SK-N-DZ (cell line): ENCODE data around the gene GPR32.
A peak's percentile ranks its signal among the peaks of the same experiment; 100 is the strongest.
"Not testable (repeated sequence)": the region's sequence is repeated elsewhere in the genome, so short reads cannot be mapped to it uniquely, and the experiment has no call there.

Experiments used
- DNase-seq: peaks from one replicate; pipeline ENCODE4 v3.0.0-alpha.2; 2015; ENCODE audit warnings: low spot score

Gene GPR32

GRCh38 chr19:50747141-50747540 is 23.1 kb upstream of the GPR32 start:
- DNase-seq, result not testable (repeated sequence)

- DNase-seq, result no peak
These were observed 20.8 kb upstream of the GPR32 start for GRCh38 chr19:50749490-50749889.

- peak; percentile 26 for DNase-seq
These were observed 20.3 kb upstream of the GPR32 start for GRCh38 chr19:50750010-50750409.

- no peak for DNase-seq
These were observed 16.4 kb upstream of the GPR32 start for GRCh38 chr19:50753879-50754278.

GRCh38 chr19:50756244-50756643 is 14.0 kb upstream of the GPR32 start:
- not testable (repeated sequence) for DNase-seq

GRCh38 chr19:50757624-50758023 is 12.6 kb upstream of the GPR32 start:
- not testable (repeated sequence) for DNase-seq

GRCh38 chr19:50759076-50759475 is 11.2 kb upstream of the GPR32 start:
- DNase-seq, result not testable (repeated sequence)

- DNase-seq, result peak; percentile 35
These were observed 10.4 kb upstream of the GPR32 start for GRCh38 chr19:50759886-50760285.

- DNase-seq, result not testable (repeated sequence)
These were observed 8.8 kb upstream of the GPR32 start for GRCh38 chr19:50761501-50761900.

GRCh38 chr19:50763521-50763920 is 6.7 kb upstream of the GPR32 start:
- not testable (repeated sequence) for DNase-seq

- DNase-seq, result no peak
These were observed 5.9 kb upstream of the GPR32 start for GRCh38 chr19:50764409-50764808.

GRCh38 chr19:50766746-50767145 is 3.5 kb upstream of the GPR32 start:
- not testable (repeated sequence) for DNase-seq

- not testable (repeated sequence) for DNase-seq
These were observed 3.0 kb upstream of the GPR32 start for GRCh38 chr19:50767263-50767662.

GRCh38 chr19:50768277-50768676 is 2.0 kb upstream of the GPR32 start:
- no peak for DNase-seq

- DNase-seq, result no peak
These were observed 624 bp downstream of the GPR32 start for GRCh38 chr19:50770888-50771287.

- no peak for DNase-seq
These were observed 2.2 kb downstream of the GPR32 start for GRCh38 chr19:50772476-50772875.

GRCh38 chr19:50772912-50773311 is 2.6 kb downstream of the GPR32 start:
- DNase-seq, result not testable (repeated sequence)

- DNase-seq, result not testable (repeated sequence)
These were observed 3.2 kb downstream of the GPR32 start for GRCh38 chr19:50773454-50773853.

GRCh38 chr19:50776131-50776530 is 5.9 kb downstream of the GPR32 start:
- DNase-seq, result no peak

GRCh38 chr19:50777261-50777660 is 7.0 kb downstream of the GPR32 start:
- no peak for DNase-seq

- DNase-seq, result no peak
These were observed 7.6 kb downstream of the GPR32 start for GRCh38 chr19:50777830-50778303.

- no peak for DNase-seq
These were observed 8.7 kb downstream of the GPR32 start for GRCh38 chr19:50778906-50779430.

GRCh38 chr19:50779504-50780457 is 9.5 kb downstream of the GPR32 start:
- DNase-seq, result no peak
